ENCODE data around the gene KHNYN. TPM values are rescaled to one million over a fixed set of nuclear protein-coding genes. Genes with fewer than 3 reads are reported as not detected.

The KHNYN gene
- total and polyA plus RNA-seq, 11 donors = 15.6 to 34.5 (median 20.1) TPM

DNA sequence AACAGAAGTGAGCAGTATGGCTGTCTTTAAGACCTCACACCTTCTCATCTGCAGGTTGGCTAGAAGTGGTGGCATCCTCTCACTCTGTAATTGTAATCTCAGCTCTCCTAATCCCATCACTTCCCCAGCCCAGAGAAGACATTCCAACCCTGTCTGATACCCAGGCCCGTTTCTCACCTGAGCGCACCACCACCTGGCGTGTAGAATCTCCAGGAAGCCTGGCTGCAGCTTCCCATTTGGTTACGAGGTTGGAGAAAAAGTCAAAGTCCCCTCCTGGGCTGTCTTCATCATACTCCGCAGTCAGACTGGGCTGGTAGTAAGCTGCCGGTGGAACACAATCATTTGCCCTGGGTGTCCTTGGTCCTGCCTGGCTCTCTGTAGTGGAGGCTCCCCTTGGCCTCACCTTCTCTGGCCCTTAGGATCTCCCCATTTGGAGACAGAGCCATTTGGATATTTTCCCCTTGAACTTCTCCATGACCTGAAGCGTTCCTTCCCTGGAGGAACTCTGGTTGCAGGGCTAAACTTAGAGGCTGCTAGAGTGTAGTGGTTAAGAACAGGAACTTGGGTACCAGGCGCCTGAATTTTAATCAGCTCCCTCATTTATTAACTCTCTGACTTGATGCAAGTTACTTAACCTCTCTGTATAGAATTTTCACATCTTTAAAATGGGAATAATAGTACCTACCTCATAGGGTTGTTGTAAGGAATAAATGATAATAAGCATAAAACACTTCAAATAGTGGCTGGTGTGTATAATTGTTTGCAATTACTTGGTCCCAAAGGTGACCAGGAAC, 11.0 kb downstream of the KHNYN start:
- H3K4me3 ChIP-seq = no peak overlapping the region
- TF ChIP-seq, protein P1, sequence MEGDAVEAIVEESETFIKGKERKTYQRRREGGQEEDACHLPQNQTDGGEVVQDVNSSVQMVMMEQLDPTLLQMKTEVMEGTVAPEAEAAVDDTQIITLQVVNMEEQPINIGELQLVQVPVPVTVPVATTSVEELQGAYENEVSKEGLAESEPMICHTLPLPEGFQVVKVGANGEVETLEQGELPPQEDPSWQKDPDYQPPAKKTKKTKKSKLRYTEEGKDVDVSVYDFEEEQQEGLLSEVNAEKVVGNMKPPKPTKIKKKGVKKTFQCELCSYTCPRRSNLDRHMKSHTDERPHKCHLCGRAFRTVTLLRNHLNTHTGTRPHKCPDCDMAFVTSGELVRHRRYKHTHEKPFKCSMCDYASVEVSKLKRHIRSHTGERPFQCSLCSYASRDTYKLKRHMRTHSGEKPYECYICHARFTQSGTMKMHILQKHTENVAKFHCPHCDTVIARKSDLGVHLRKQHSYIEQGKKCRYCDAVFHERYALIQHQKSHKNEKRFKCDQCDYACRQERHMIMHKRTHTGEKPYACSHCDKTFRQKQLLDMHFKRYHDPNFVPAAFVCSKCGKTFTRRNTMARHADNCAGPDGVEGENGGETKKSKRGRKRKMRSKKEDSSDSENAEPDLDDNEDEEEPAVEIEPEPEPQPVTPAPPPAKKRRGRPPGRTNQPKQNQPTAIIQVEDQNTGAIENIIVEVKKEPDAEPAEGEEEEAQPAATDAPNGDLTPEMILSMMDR (IDR thresholded peaks at IDR 0.05) = no peak
- no peak for TF ChIP-seq POLR2A (IDR thresholded peaks at IDR 0.05)
- peaks cover 0 to 65% (median 54%) of the 10 kb centered on the region in 12 donors for H3K4me1 ChIP-seq
- H3K27ac ChIP-seq = peak overlapping the region in 5 of 12 donors; percentile 94 to 100 (median 99)
- H3K27me3 ChIP-seq = no peaks in the 10 kb centered on the region
- DNase-seq (no peak), ATAC-seq (no peak)
- peaks cover 0 to 58% (median 46%) of the 10 kb centered on the region in 9 donors for H3K36me3 ChIP-seq
- intact Hi-C loops (cut with DNase I) = no loop called here
- H3K9me3 ChIP-seq = no peaks in the 10 kb centered on the region
- 82 to 84% (median 83%) methylated on average over 8 of the region's 8 CpGs for WGBS, 4 donors

DNA sequence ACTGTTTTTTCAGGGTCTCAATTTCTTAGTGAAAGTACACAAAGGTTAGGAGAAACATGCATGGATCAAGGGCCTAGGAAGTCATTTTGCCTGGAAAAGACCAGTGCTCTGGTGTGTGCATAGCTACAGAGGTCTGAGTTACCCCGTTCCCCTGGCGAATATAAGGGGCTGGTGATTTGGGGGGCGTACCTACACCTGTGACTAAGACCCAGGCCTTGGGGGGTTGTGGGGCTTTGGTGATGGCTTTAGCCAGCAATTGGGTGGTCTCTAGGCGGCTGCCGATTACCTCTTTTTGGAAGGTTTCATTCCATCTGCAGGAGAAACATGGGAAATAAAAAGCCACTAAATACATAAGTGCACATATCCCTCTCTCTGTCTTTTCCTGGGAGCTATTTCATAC, 11.7 kb downstream of the KHNYN start:
- intact Hi-C loops (cut with DNase I) = no loop called here
- DNase-seq (no peak), ATAC-seq (no peak)

DNA sequence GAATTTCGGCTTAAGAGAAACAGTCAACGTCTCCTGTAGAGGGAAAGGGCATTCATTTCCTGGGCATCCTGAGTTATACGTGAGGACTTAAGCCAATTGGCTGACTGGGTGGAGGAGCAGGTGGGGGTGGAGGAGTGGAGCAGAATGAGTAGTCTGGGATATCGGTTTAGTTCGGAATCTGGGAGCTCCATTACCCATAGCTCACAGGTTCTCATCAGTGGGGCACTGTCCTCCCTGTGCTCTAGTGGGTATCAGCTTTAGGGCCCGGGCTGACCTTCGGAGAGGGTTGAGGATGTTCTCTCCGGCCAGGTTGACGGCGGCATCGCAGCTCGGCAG, 12.1 kb downstream of the KHNYN start:
- peaks cover 0 to 47% (median 40%) of the 10 kb centered on the region in 9 donors for H3K36me3 ChIP-seq
- no peak for TF ChIP-seq POLR2A (IDR thresholded peaks at IDR 0.05)
- TF ChIP-seq, protein P1 (IDR thresholded peaks at IDR 0.05) = no peak
- WGBS, 4 donors = 2 to 4% (median 2%) methylated on average over 10 to 12 of the region's 12 CpGs
- intact Hi-C loops (cut with DNase I) = no loop called here
- no peaks in the 10 kb centered on the region for H3K27me3 ChIP-seq
- peaks cover 0 to 55% (median 44%) of the 10 kb centered on the region in 12 donors for H3K4me1 ChIP-seq
- ATAC-seq (no peak), DNase-seq (no peak)
- H3K4me3 ChIP-seq = peak overlapping the region; percentile 24 to 89 (median 74)
- H3K27ac ChIP-seq = peak overlapping the region; percentile 94 to 100 (median 98)
- H3K9me3 ChIP-seq = no peaks in the 10 kb centered on the region

More for the DNA sequence above, 11.7 kb downstream of the KHNYN start:
- H3K27ac ChIP-seq = peak overlapping the region in 10 of 12 donors; percentile 94 to 100 (median 98)
- no peaks in the 10 kb centered on the region for H3K9me3 ChIP-seq
- WGBS, 4 donors = 52 to 54% (median 52%) methylated on average over 5 of the region's 5 CpGs
- H3K4me3 ChIP-seq = peak overlapping the region in 11 of 12 donors; percentile 44 to 89 (median 75)
- peaks cover 0 to 58% (median 48%) of the 10 kb centered on the region in 12 donors for H3K4me1 ChIP-seq
- TF ChIP-seq POLR2A (IDR thresholded peaks at IDR 0.05) = no peak
- TF ChIP-seq, protein P1 (IDR thresholded peaks at IDR 0.05) = no peak
- no peaks in the 10 kb centered on the region for H3K27me3 ChIP-seq
- peaks cover 0 to 51% (median 40%) of the 10 kb centered on the region in 9 donors for H3K36me3 ChIP-seq

DNA sequence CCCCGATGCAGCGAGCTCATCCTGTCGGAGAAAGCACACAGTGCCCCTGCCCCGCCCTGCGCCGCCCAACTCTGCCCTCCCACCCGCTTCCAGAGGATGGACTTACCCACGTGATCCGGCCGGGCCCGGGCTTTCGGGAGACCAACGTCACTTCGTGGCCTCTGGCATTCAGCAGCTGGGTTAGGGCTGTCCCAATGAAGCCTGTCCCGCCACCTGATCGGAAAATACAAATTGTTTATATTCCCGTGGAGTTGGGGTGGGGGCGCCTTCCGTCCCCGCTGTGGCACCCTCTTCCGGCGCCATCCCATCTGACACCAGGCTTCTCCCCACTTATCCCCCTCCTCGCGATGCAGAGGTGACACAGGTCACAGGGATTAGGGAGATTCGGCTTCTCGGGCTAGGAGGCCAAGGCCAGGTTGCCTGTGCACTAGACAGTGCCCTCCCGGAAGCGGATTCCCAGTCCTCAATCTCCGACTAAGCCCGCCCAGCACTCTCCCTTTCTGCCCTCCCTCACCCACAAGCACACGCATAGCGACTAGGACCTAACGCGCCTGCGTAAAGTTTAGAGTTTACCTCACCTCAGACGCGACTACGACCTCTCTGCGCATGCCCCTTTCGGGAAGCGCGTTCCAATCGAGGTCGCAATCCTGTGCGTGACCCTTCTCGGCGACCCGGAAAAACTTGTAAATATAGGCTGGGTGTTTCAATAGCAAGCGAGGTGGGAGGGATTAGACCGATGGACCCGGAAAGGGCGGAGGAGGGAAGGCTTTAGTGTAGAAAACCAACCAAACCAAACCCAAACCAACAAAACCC, 12.7 kb downstream of the KHNYN start, which contains the start of gene SDR39U1:
TSS of gene SDR39U1 (minus strand) at position 537 of the 813 bp plus-strand sequence. CDS start at position 530, 7 bp downstream.
- H3K9me3 ChIP-seq = no peaks in the 10 kb centered on the region
- H3K4me3 ChIP-seq = peak within 1 kb of the TSS; percentile 24 to 89 (median 74)
- no peaks in the 10 kb centered on the region for H3K27me3 ChIP-seq
- peak; percentile 93 to 96 (median 95) for ATAC-seq
- intact Hi-C loops (cut with DNase I) = no loop called here
- peak; percentile 34 to 90 for TF ChIP-seq POLR2A (IDR thresholded peaks at IDR 0.05)
- TF ChIP-seq, protein P1 (IDR thresholded peaks at IDR 0.05) = peak in 2 of 12 donors; percentile 11 to 18
- DNase-seq = peak; percentile 97 to 98 (median 98)
- H3K27ac ChIP-seq = peak within 1 kb of the TSS; percentile 94 to 100 (median 98)
- 0 to 1% (median 0%) methylated on average over 37 to 52 of the region's 52 CpGs for WGBS, 4 donors
- peaks cover 0 to 41% (median 34%) of the 10 kb centered on the region in 9 donors for H3K36me3 ChIP-seq
- H3K4me1 ChIP-seq = peaks cover 0 to 49% (median 39%) of the 10 kb centered on the region in 12 donors
